Mesenteric fat pad (tissue), 1 donor: ENCODE results near the gene CNTN5. TPM values are rescaled to one million over a fixed set of nuclear protein-coding genes. Genes with fewer than 3 reads are reported as not detected.
"Not testable (repeated sequence)": the region's sequence is repeated elsewhere in the genome, so short reads cannot be mapped to it uniquely, and the experiment has no call there.

Source experiments
- DNase-seq: peaks from one replicate; pipeline ENCODE4 v3.0.0-alpha.2; 2020; ENCODE audit warnings: low spot score
- total RNA-seq: library from RNA; stranded (reverse); fragmentation: NEBNext Ultra II Directional; extraction: Animal tissue kit (Norgen Biotek cat#: 25700); gene quantifications from one replicate; pipeline ENCODE4 v1.2.1, GENCODE V29; 2021
- donor health status: DM: yes; HTN: yes; CAD: no.

Gene CNTN5
- total RNA-seq, 1 donor from 2014 or later, result not detected

- DNase-seq, result no peak
These were observed 695.6 kb downstream of the CNTN5 start for GRCh38 chr11:99716302-99716701.

GRCh38 chr11:99718291-99718690 is 697.5 kb downstream of the CNTN5 start:
- no peak for DNase-seq

- no peak for DNase-seq
These were observed 718.8 kb downstream of the CNTN5 start for GRCh38 chr11:99739464-99740089.

GRCh38 chr11:99742501-99742900 is 721.8 kb downstream of the CNTN5 start:
- no peak for DNase-seq

GRCh38 chr11:99759787-99760186 is 739.0 kb downstream of the CNTN5 start:
- no peak for DNase-seq

- no peak for DNase-seq
These were observed 746.1 kb downstream of the CNTN5 start for GRCh38 chr11:99766811-99767210.

- no peak for DNase-seq
These were observed 752.9 kb downstream of the CNTN5 start for GRCh38 chr11:99773646-99774045.

- DNase-seq, result no peak
These were observed 760.3 kb downstream of the CNTN5 start for GRCh38 chr11:99781074-99781473.

GRCh38 chr11:99791354-99791753 is 770.6 kb downstream of the CNTN5 start:
- no peak for DNase-seq

GRCh38 chr11:99795999-99796398 is 775.2 kb downstream of the CNTN5 start:
- DNase-seq, result no peak

GRCh38 chr11:99803501-99803900 is 782.8 kb downstream of the CNTN5 start:
- DNase-seq, result no peak

GRCh38 chr11:99812516-99812915 is 791.8 kb downstream of the CNTN5 start:
- no peak for DNase-seq

- no peak for DNase-seq
These were observed 793.3 kb downstream of the CNTN5 start for GRCh38 chr11:99814021-99814420.

GRCh38 chr11:99814738-99815137 is 794.0 kb downstream of the CNTN5 start:
- DNase-seq, result no peak

- DNase-seq, result no peak
These were observed 798.2 kb downstream of the CNTN5 start for GRCh38 chr11:99818991-99819390.

GRCh38 chr11:99822846-99823565 is 802.3 kb downstream of the CNTN5 start:
- DNase-seq, result no peak

- DNase-seq, result not testable (repeated sequence)
These were observed 816.0 kb downstream of the CNTN5 start for GRCh38 chr11:99836739-99837138.

GRCh38 chr11:99841885-99842284 is 821.1 kb downstream of the CNTN5 start:
- no peak for DNase-seq

- no peak for DNase-seq
These were observed 845.2 kb downstream of the CNTN5 start for GRCh38 chr11:99865951-99866350.

- DNase-seq, result no peak
These were observed 860.9 kb downstream of the CNTN5 start for GRCh38 chr11:99881610-99882009.

- DNase-seq, result no peak
These were observed 864.0 kb downstream of the CNTN5 start for GRCh38 chr11:99884750-99885149.

GRCh38 chr11:99887481-99887880 is 866.7 kb downstream of the CNTN5 start:
- DNase-seq, result no peak

GRCh38 chr11:99893811-99894210 is 873.1 kb downstream of the CNTN5 start:
- no peak for DNase-seq
